Keratinocyte (primary cell): Measurements from ENCODE around the gene REEP2. TPM values are rescaled to one million over a fixed set of nuclear protein-coding genes. Genes with fewer than 3 reads are reported as not detected.

ENCODE experiments used
- DNase-seq: peaks from one replicate; pipeline ENCODE4 v3.0.0-alpha.2; 2011; ENCODE audit warnings: low read depth, missing footprints, low spot score
- FAIRE-seq: peaks from 2 replicates; lab custom pipeline; 2011; peaks lifted over from hg19 to GRCh38; lab: Jason Lieb, UNC
- H2AFZ ChIP-seq: 2 replicates; pipeline ENCODE4 v1.6.0; 2012; ENCODE audit warnings: low read length, control low read depth, inconsistent platforms; ENCODE audit not compliant: control insufficient read depth
- H3K27ac ChIP-seq: 2 replicates; pipeline ENCODE4 v1.5.1; 2011; ENCODE audit warnings: low read length; ENCODE audit not compliant: control insufficient read depth, insufficient read depth
- H3K27me3 ChIP-seq: 3 replicates; pipeline ENCODE4 v1.6.0; 2011; ENCODE audit warnings: low read length; ENCODE audit not compliant: control insufficient read depth, insufficient read depth; ENCODE audit errors: extremely low read depth
- H3K36me3 ChIP-seq, 2 experiments: 2 replicates in 1 of 2; 3 replicates in 1 of 2; pipeline ENCODE4 v1.5.1; 2011; ENCODE audit warnings: low read length in 2 of 2, mild to moderate bottlenecking in 1 of 2; ENCODE audit not compliant: control insufficient read depth in 2 of 2, insufficient read depth in 2 of 2; ENCODE audit errors: extremely low read depth in 1 of 2
- H3K4me1 ChIP-seq: 3 replicates; pipeline ENCODE4 v1.5.1; 2011; ENCODE audit warnings: low read length; ENCODE audit not compliant: control insufficient read depth, insufficient read depth; ENCODE audit errors: extremely low read depth
- H3K4me2 ChIP-seq: 3 replicates; pipeline ENCODE4 v1.6.0; 2011; ENCODE audit warnings: low read depth, low read length; ENCODE audit not compliant: control insufficient read depth, insufficient read depth; ENCODE audit errors: extremely low read depth
- H3K4me3 ChIP-seq, 3 experiments: fragments of 200-600 bp in 1 of 3; sonication (generic) in 1 of 3; 2 replicates in 2 of 3; 3 replicates in 1 of 3; pipeline ENCODE4 v1.5.1; 2011 to 2016; ENCODE audit warnings: low read length in 3 of 3, mild to moderate bottlenecking in 3 of 3, control low read depth in 2 of 3, inconsistent platforms in 1 of 3, low read depth in 1 of 3, mixed read lengths in 1 of 3, mixed run types in 1 of 3, moderate library complexity in 1 of 3; ENCODE audit not compliant: control insufficient read depth in 2 of 3, insufficient read depth in 2 of 3; ENCODE audit errors: extremely low read depth in 1 of 3
- H3K79me2 ChIP-seq: 2 replicates; pipeline ENCODE4 v1.6.0; 2012; ENCODE audit warnings: low read length; ENCODE audit not compliant: control insufficient read depth, insufficient read depth
- H3K9ac ChIP-seq: 3 replicates; pipeline ENCODE4 v1.6.0; 2011; ENCODE audit warnings: low read length; ENCODE audit not compliant: control insufficient read depth, insufficient read depth; ENCODE audit errors: extremely low read depth
- H3K9me1 ChIP-seq: 3 replicates; pipeline ENCODE4 v1.6.0; 2011; ENCODE audit warnings: low read length; ENCODE audit not compliant: control insufficient read depth, insufficient read depth; ENCODE audit errors: extremely low read depth
- H3K9me3 ChIP-seq: 2 replicates; pipeline ENCODE4 v1.5.1; 2012; ENCODE audit warnings: low read depth, low read length; ENCODE audit not compliant: control insufficient read depth
- H4K20me1 ChIP-seq: 3 replicates; pipeline ENCODE4 v1.6.0; 2011; ENCODE audit warnings: low read length; ENCODE audit not compliant: control insufficient read depth, insufficient read depth; ENCODE audit errors: extremely low read depth
- EZH2 ChIP-seq: IDR thresholded peaks from one replicate; pipeline ENCODE4 v1.6.1; 2012; ENCODE audit warnings: inconsistent platforms, mild to moderate bottlenecking, low read length, moderate library complexity
- dilution Hi-C: fragments of 300-500 bp; cut with MboI; formaldehyde crosslinking; loops from one replicate; pipeline ENCODE4 v1.7.0; 2020; ENCODE audit warnings: low sequenced_read_pairs; ENCODE audit not compliant: extremely low pct_ligation_motif_present
- polyA plus RNA-seq, 5 experiments: library from polyadenylated mRNA; depleted of rRNA in 3 of 5; stranded (reverse) in 3 of 5; stranded (forward) in 1 of 5; unstranded in 1 of 5; fragments of >200 nt; gene quantifications; 1 replicate in 1 of 5; 2 replicates in 3 of 5; 3 replicates in 1 of 5; pipeline versions ENCODE4 v1.2.1 to v1.2.3, GENCODE V29; 2011 to 2012; ENCODE audit warnings: missing spikeins in 2 of 5, low read depth in 1 of 5, low replicate concordance in 1 of 5
- TF ChIP-seq, protein P1 (sequence below), 3 experiments: IDR thresholded peaks in 1 of 3; conservative IDR thresholded peaks in 1 of 3; optimal IDR thresholded peaks in 1 of 3; 2 replicates in 2 of 3; 3 replicates in 1 of 3; pipeline versions ENCODE3 to v1.5.1; 2011; ENCODE audit warnings: low read length in 3 of 3, mild to moderate bottlenecking in 3 of 3, moderate library complexity in 2 of 3, control low read depth in 1 of 3, inconsistent platforms in 1 of 3; ENCODE audit not compliant: insufficient read depth in 2 of 3; ENCODE audit errors: extremely low read depth in 1 of 3

REEP2 gene
- polyA plus RNA-seq, 1 donor (not counting 4 experiments of a cell fraction or from before 2014, with no cell fraction given): 0.35 TPM

DNA sequence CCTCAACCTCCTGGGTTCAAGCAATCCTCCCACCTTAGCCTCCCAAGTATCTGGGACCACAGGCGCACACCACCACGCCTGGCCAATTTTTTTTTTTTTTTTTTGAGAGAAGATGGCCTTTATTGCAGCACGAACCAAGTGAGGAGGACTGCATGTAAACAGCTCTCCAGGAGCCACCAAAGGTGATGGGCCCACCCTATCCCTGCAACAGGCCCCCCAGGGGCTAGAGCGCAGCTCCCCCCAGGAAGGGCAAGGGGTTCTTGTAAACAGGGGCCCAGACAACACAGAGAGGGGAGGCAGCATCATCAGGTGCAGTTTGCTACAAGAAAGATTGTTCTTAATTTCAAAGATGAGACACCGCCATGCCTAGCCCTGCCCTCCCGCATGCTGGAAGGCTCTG is 13.9 kb downstream of the REEP2 start:
- Histone ChIP-seq H3K4me3 (no peak overlapping the region), H3K79me2 (no peaks in the 10 kb centered on the region), H3K36me3 (no peaks in the 10 kb centered on the region), H4K20me1 (no peaks in the 10 kb centered on the region), H3K4me1 (peaks cover 2% of the 10 kb centered on the region), H3K9ac (no peak overlapping the region), H3K27me3 (no peaks in the 10 kb centered on the region), H3K9me1 (no peaks in the 10 kb centered on the region), H3K27ac (no peak overlapping the region), H3K9me3 (no peaks in the 10 kb centered on the region), H3K4me2 (no peak overlapping the region), H2AFZ (no peak overlapping the region)
- dilution Hi-C loops: no loop called here
- no peak for DNase-seq
- no peak for FAIRE-seq
- no peak for TF ChIP-seq EZH2
- TF ChIP-seq, protein P1, sequence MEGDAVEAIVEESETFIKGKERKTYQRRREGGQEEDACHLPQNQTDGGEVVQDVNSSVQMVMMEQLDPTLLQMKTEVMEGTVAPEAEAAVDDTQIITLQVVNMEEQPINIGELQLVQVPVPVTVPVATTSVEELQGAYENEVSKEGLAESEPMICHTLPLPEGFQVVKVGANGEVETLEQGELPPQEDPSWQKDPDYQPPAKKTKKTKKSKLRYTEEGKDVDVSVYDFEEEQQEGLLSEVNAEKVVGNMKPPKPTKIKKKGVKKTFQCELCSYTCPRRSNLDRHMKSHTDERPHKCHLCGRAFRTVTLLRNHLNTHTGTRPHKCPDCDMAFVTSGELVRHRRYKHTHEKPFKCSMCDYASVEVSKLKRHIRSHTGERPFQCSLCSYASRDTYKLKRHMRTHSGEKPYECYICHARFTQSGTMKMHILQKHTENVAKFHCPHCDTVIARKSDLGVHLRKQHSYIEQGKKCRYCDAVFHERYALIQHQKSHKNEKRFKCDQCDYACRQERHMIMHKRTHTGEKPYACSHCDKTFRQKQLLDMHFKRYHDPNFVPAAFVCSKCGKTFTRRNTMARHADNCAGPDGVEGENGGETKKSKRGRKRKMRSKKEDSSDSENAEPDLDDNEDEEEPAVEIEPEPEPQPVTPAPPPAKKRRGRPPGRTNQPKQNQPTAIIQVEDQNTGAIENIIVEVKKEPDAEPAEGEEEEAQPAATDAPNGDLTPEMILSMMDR (optimal IDR thresholded peaks at IDR 0.05 in 1 of 3, IDR thresholded peaks at IDR 0.05 in 1 of 3, conservative IDR thresholded peaks at IDR 0.05 in 1 of 3; ENCODE audit: extremely low read depth in 1 of 3, insufficient read depth in 2 of 3, low read length in 3 of 3): no peak

- Histone ChIP-seq H3K4me2 (no peak overlapping the region), H4K20me1 (no peaks in the 10 kb centered on the region), H3K36me3 (no peaks in the 10 kb centered on the region), H3K9me1 (no peaks in the 10 kb centered on the region), H3K4me1 (peaks cover 2% of the 10 kb centered on the region), H3K27me3 (no peaks in the 10 kb centered on the region), H3K79me2 (no peaks in the 10 kb centered on the region), H3K4me3 (no peak overlapping the region), H3K9me3 (no peaks in the 10 kb centered on the region), H2AFZ (no peak overlapping the region), H3K27ac (no peak overlapping the region), H3K9ac (no peak overlapping the region)
- DNase-seq: no peak
- dilution Hi-C loops: no loop called here
- FAIRE-seq: no peak
- TF ChIP-seq EZH2: no peak
- TF ChIP-seq, protein P1 (optimal IDR thresholded peaks at IDR 0.05 in 1 of 3, IDR thresholded peaks at IDR 0.05 in 1 of 3, conservative IDR thresholded peaks at IDR 0.05 in 1 of 3; ENCODE audit: extremely low read depth in 1 of 3, insufficient read depth in 2 of 3, low read length in 3 of 3): no peak
Observed at GRCh38 chr5:138453590-138453989, 14.7 kb downstream of the REEP2 start.
